Peyer's patch (tissue), 4 donors: Measurements from ENCODE around the gene GAB1.

Source experiments
- POLR2A ChIP-seq, 2 donors: fragments of 450-650 bp; IDR thresholded peaks; one replicate each; pipeline ENCODE4 v1.5.1; 2017; ENCODE audit warnings: antibody characterized with exemption in 2 of 2, mild to moderate bottlenecking in 2 of 2, moderate library complexity in 2 of 2
- TF ChIP-seq, protein P1 (sequence below), 6 experiments: fragments of 450-650 bp in 4 of 6; fragments of 200-600 bp in 2 of 6; sonication (generic) in 1 of 6; IDR thresholded peaks; one replicate each; pipeline ENCODE4 v1.5.1; 2017 to 2019; ENCODE audit warnings: antibody characterized with exemption in 6 of 6, mild to moderate bottlenecking in 3 of 6, moderate library complexity in 1 of 6

DNA sequence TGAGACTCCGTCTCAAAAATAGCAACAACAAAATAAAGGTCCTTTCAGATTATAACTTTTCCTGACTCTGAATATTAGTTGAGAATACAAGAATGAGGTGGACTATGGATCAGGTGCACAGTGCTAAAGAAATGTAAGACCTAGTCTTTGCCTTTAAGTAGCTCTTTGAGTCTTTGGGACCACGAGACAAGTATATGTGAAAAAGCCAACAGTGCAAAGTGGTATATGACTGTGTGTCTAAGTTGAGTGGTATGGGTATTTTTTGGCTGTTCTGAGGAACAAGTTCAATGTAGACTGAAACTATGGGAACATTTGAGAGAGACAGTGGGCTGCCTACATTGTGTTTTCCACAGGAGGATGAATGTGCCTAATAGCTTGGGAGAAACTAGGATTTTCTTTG lies 2.8 kb downstream of the GAB1 start:
- TF ChIP-seq, protein P1, sequence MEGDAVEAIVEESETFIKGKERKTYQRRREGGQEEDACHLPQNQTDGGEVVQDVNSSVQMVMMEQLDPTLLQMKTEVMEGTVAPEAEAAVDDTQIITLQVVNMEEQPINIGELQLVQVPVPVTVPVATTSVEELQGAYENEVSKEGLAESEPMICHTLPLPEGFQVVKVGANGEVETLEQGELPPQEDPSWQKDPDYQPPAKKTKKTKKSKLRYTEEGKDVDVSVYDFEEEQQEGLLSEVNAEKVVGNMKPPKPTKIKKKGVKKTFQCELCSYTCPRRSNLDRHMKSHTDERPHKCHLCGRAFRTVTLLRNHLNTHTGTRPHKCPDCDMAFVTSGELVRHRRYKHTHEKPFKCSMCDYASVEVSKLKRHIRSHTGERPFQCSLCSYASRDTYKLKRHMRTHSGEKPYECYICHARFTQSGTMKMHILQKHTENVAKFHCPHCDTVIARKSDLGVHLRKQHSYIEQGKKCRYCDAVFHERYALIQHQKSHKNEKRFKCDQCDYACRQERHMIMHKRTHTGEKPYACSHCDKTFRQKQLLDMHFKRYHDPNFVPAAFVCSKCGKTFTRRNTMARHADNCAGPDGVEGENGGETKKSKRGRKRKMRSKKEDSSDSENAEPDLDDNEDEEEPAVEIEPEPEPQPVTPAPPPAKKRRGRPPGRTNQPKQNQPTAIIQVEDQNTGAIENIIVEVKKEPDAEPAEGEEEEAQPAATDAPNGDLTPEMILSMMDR (IDR thresholded peaks at IDR 0.05): no peak
- TF ChIP-seq POLR2A (IDR thresholded peaks at IDR 0.05): no peak
